ENCODE data around the gene UNC79.

UNC79 gene

GRCh38 chr14:93727917-93728650, 297.3 kb downstream of the UNC79 start:
- H3K4me2 ChIP-seq (ENCODE audit: low read depth, low read length, poor library complexity, severe bottlenecking), result no peak overlapping the region
- H3K9me2 ChIP-seq (replicated peaks; ENCODE audit: insufficient read depth, low read length), result no peaks in the 10 kb centered on the region
- no peak overlapping the region for H3K9ac ChIP-seq (ENCODE audit: low read length)
- no peaks in the 10 kb centered on the region for H3K27me3 ChIP-seq (ENCODE audit: low read length)
- H2AFZ ChIP-seq (ENCODE audit: low read depth, low read length, severe bottlenecking), result no peak overlapping the region
- H3K27ac ChIP-seq (ENCODE audit: low read depth, low read length), result no peak overlapping the region
- TF ChIP-seq CTCF (IDR thresholded peaks at IDR 0.05; ENCODE audit: insufficient read depth, low read length, poor library complexity, severe bottlenecking), result no peak
- no peak for TF ChIP-seq EZH2phosphoT487 (conservative IDR thresholded peaks at IDR 0.05; ENCODE audit: low read length)
- H3F3A ChIP-seq (ENCODE audit: insufficient read depth), result no peaks in the 10 kb centered on the region
- H3K36me3 ChIP-seq (ENCODE audit: low read length), result no peaks in the 10 kb centered on the region
- H3K9me3 ChIP-seq (ENCODE audit: insufficient read depth, low read length), result no peaks in the 10 kb centered on the region
- no peaks in the 10 kb centered on the region for H4K20me1 ChIP-seq (ENCODE audit: low read depth, low read length)
- H3K4me3 ChIP-seq (ENCODE audit: insufficient read depth, low read length, poor library complexity, severe bottlenecking), result no peak overlapping the region
- no peaks in the 10 kb centered on the region for H3K79me2 ChIP-seq (ENCODE audit: insufficient read depth, low read length)

GRCh38 chr14:93728651-93729016, 297.9 kb downstream of the UNC79 start:
- Histone ChIP-seq H3K4me3 (ENCODE audit: insufficient read depth, low read length, poor library complexity, severe bottlenecking) (no peak overlapping the region), H3K27ac (ENCODE audit: low read depth, low read length) (no peak overlapping the region), H4K20me1 (ENCODE audit: low read depth, low read length) (no peaks in the 10 kb centered on the region), H3K9ac (ENCODE audit: low read length) (no peak overlapping the region), H3K79me2 (ENCODE audit: insufficient read depth, low read length) (no peaks in the 10 kb centered on the region), H3K9me3 (ENCODE audit: insufficient read depth, low read length) (no peaks in the 10 kb centered on the region), H2AFZ (ENCODE audit: low read depth, low read length, severe bottlenecking) (no peak overlapping the region), H3K27me3 (ENCODE audit: low read length) (no peaks in the 10 kb centered on the region), H3K36me3 (ENCODE audit: low read length) (no peaks in the 10 kb centered on the region), H3K9me2 (replicated peaks; ENCODE audit: insufficient read depth, low read length) (no peaks in the 10 kb centered on the region), H3F3A (ENCODE audit: insufficient read depth) (no peaks in the 10 kb centered on the region), H3K4me2 (ENCODE audit: low read depth, low read length, poor library complexity, severe bottlenecking) (no peak overlapping the region)
- TF ChIP-seq EZH2phosphoT487 (conservative IDR thresholded peaks at IDR 0.05; ENCODE audit: low read length) (no peak), CTCF (IDR thresholded peaks at IDR 0.05; ENCODE audit: insufficient read depth, low read length, poor library complexity, severe bottlenecking) (no peak)

- no peaks in the 10 kb centered on the region for H3K27me3 ChIP-seq (ENCODE audit: low read length)
- TF ChIP-seq EZH2phosphoT487 (conservative IDR thresholded peaks at IDR 0.05; ENCODE audit: low read length), result no peak
- TF ChIP-seq CTCF (IDR thresholded peaks at IDR 0.05; ENCODE audit: insufficient read depth, low read length, poor library complexity, severe bottlenecking), result no peak
- no peaks in the 10 kb centered on the region for H4K20me1 ChIP-seq (ENCODE audit: low read depth, low read length)
- H3K4me2 ChIP-seq (ENCODE audit: low read depth, low read length, poor library complexity, severe bottlenecking), result no peak overlapping the region
- H3F3A ChIP-seq (ENCODE audit: insufficient read depth), result no peaks in the 10 kb centered on the region
- H3K9me3 ChIP-seq (ENCODE audit: insufficient read depth, low read length), result no peaks in the 10 kb centered on the region
- H3K4me3 ChIP-seq (ENCODE audit: insufficient read depth, low read length, poor library complexity, severe bottlenecking), result no peak overlapping the region
- no peak overlapping the region for H3K27ac ChIP-seq (ENCODE audit: low read depth, low read length)
- no peaks in the 10 kb centered on the region for H3K79me2 ChIP-seq (ENCODE audit: insufficient read depth, low read length)
- H2AFZ ChIP-seq (ENCODE audit: low read depth, low read length, severe bottlenecking), result no peak overlapping the region
- H3K36me3 ChIP-seq (ENCODE audit: low read length), result no peaks in the 10 kb centered on the region
- H3K9me2 ChIP-seq (replicated peaks; ENCODE audit: insufficient read depth, low read length), result no peaks in the 10 kb centered on the region
- no peak overlapping the region for H3K9ac ChIP-seq (ENCODE audit: low read length)
Observed at GRCh38 chr14:93729993-93730392, 299.3 kb downstream of the UNC79 start.
